IPS-18a (cell line): Measurements from ENCODE around the gene NFATC1.

Source experiments
- H3K27ac ChIP-seq: one replicate; pipeline ENCODE4 v1.5.1; 2013; ENCODE audit warnings: low read length
- H3K27me3 ChIP-seq: one replicate; pipeline ENCODE4 v1.6.1; 2013; ENCODE audit warnings: mild to moderate bottlenecking, low read length; ENCODE audit not compliant: control insufficient read depth, insufficient read depth
- H3K36me3 ChIP-seq: one replicate; pipeline ENCODE4 v1.6.1; 2013; ENCODE audit warnings: low read depth, low read length; ENCODE audit not compliant: control insufficient read depth
- H3K4me1 ChIP-seq: one replicate; pipeline ENCODE4 v1.6.1; 2013; ENCODE audit warnings: low read depth, low read length; ENCODE audit not compliant: control insufficient read depth
- H3K4me3 ChIP-seq: one replicate; pipeline ENCODE4 v1.5.1; 2013; ENCODE audit warnings: low read length
- H3K9ac ChIP-seq: one replicate; pipeline ENCODE4 v1.6.1; 2013; ENCODE audit warnings: mild to moderate bottlenecking, low read length, moderate library complexity
- H3K9me3 ChIP-seq: one replicate; pipeline ENCODE4 v1.6.1; 2013; ENCODE audit warnings: low read depth, low read length; ENCODE audit not compliant: control insufficient read depth

Gene NFATC1

DNA sequence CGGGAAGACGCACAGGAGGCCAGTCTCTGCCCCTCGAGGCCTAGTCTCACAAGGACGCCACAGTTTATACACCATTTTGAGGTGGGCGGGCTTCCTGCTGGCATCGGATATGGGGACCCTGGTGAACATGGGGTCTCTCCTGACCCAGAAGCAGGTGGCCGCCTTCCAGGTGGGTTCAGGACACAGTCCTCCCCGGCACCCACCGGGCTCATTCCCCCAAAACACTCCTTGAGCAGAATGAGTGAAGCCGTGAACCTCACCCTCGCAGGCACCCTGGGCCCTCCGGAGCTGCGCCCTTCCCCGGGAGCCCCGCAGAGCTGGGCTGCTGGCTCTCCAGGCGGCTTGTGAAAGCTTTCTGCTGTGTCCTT, 6.5 kb downstream of the NFATC1 start:
- H3K9me3 ChIP-seq, result no peaks in the 10 kb centered on the region
- no peak overlapping the region for H3K4me3 ChIP-seq
- H3K27me3 ChIP-seq, result peaks cover 32% of the 10 kb centered on the region
- H3K9ac ChIP-seq, result no peak overlapping the region
- H3K36me3 ChIP-seq, result no peaks in the 10 kb centered on the region
- H3K27ac ChIP-seq, result no peak overlapping the region
- peaks cover 3% of the 10 kb centered on the region for H3K4me1 ChIP-seq

DNA sequence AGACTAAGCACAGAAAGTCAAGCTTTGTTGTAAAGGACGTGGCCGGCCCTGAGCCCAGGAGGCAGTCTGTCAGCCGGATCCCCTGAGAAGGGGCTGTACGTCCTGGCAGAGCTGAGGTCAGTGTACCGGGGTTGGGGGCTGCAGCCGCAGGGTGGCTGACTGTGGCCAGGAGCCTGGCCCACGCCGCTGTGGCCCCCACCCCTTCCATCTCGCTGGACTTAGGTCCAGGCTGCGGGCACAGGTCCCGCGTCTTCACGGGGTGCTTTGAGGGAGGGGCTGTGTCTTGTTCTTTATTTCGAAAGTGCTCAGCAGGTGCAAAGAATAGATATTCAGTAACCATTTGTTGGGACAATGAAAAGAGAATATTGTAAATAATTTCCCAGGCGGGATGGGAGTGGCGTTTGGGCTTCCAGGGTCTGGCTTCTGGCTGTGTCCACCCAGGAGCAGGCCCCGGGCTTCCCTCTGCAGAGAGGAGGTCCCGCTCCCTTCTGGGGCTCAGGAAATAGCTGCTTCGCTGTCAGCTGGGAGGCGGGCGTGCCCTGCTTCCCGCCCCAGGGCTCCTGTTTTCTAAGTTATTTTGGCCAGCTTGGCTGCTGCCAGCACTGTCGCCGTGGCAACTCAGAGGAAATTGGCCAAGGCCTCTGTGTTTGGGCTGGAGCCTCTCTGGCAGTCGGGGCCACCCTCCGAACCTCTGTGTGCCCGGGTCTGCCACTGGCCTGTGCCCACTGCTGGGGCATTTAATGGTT, 7.4 kb downstream of the NFATC1 start:
- peaks cover 5% of the 10 kb centered on the region for H3K4me1 ChIP-seq
- H3K27ac ChIP-seq, result no peak overlapping the region
- peaks cover 22% of the 10 kb centered on the region for H3K27me3 ChIP-seq
- no peaks in the 10 kb centered on the region for H3K36me3 ChIP-seq
- H3K4me3 ChIP-seq, result no peak overlapping the region
- no peaks in the 10 kb centered on the region for H3K9me3 ChIP-seq
- no peak overlapping the region for H3K9ac ChIP-seq

DNA sequence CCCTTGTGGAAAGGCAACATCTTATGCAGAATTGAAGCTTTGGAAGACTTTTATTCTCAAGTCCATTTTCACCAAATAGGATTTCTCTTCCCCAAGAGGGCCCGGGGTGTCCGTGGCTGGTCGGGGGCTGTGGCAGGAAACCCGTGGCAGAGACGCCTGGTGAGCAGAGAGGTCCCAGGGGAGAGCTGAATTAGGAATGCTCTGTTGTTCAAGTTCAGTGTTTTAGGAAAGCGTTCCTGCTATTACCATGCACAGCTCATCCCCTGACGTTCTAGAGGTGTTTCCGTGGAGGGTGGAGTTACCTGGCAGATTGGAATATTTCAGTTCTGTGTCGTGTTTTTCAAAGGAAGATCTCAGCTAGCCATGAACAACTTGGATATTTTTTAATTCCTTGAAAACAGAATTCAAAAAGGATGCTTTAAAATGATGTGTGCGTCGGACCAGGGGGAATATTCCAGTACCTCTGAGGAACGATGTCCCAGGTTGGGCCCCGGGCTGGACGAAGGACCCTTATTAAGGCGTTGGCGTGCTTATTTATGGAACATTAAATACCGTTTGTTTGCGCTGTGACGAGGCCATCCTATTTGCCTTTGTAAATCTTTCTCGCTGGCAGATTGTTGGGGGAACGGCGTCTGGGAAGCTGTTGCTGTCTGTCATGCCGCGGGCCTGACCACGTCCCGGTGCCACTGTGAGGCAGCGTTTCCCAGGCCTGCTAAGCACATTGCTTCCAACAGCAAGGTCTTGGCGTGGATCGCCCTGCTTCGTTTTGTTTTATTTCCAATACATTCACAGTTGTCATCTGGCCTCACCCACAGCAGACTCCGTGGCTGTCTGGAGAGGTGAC, 8.2 kb downstream of the NFATC1 start:
- no peaks in the 10 kb centered on the region for H3K9me3 ChIP-seq
- H3K27me3 ChIP-seq, result peaks cover 14% of the 10 kb centered on the region
- no peak overlapping the region for H3K27ac ChIP-seq
- peaks cover 6% of the 10 kb centered on the region for H3K4me1 ChIP-seq
- no peaks in the 10 kb centered on the region for H3K36me3 ChIP-seq
- no peak overlapping the region for H3K4me3 ChIP-seq
- H3K9ac ChIP-seq, result no peak overlapping the region

DNA sequence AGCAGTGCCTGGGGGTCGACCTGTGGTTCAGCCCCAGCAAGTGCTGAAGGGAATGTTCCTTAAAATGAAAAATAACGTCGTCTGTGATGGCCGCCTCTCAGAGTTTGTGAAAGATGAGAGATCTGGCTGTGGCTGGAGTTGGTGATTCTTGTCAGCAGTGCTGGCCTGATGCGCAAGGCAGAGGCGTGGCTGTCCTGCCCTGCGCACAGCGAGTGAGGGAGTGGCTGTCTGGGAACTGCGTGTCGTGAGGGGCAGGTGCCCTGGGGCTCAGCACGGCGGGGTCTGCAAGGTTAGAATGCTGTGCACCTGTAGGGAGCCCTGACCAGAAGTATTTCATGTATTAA, 8.8 kb downstream of the NFATC1 start:
- no peaks in the 10 kb centered on the region for H3K9me3 ChIP-seq
- H3K4me3 ChIP-seq, result no peak overlapping the region
- no peak overlapping the region for H3K9ac ChIP-seq
- no peak overlapping the region for H3K27ac ChIP-seq
- no peaks in the 10 kb centered on the region for H3K36me3 ChIP-seq
- peaks cover 6% of the 10 kb centered on the region for H3K4me1 ChIP-seq
- peaks cover 9% of the 10 kb centered on the region for H3K27me3 ChIP-seq

DNA sequence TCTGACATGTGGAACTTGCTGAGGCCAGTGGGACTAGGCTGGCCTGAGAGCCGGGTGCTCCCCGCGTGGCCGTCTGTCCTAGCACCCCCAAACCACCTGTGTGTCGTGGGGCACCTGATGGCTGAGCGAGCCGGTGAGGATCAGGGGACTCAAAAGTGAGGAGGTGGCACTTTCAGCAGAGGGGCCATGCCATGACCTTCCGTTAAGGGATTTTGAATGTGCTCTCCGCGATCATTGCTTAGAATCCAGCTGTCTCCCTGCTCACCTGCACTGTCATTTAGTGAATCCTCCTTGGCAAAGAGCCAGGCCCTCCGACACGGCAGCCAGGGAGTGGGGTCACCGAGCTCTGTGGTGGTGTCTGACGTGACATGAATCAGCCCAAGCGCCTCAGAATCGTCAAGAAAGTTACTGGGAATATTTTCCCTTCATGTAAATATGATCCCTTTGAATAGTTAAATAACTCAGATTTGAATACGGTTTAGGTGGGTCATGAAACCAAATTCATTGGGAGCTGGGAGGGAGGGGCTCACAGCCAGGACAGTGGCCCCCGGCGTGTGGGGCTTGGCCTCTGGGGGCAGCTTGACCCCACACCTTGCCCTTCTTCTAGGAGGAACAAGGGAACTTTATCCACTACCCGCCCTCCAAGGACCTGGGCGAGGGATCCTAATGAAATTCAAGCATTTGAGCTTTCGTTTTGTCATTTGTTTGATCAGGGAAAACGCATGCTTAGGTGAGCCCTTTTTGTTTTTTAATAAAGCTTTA, 9.5 kb downstream of the NFATC1 start:
- Histone ChIP-seq H3K4me1 (peaks cover 6% of the 10 kb centered on the region), H3K27ac (no peak overlapping the region), H3K9me3 (no peaks in the 10 kb centered on the region), H3K9ac (no peak overlapping the region), H3K4me3 (no peak overlapping the region), H3K36me3 (no peaks in the 10 kb centered on the region), H3K27me3 (peaks cover 4% of the 10 kb centered on the region)

DNA sequence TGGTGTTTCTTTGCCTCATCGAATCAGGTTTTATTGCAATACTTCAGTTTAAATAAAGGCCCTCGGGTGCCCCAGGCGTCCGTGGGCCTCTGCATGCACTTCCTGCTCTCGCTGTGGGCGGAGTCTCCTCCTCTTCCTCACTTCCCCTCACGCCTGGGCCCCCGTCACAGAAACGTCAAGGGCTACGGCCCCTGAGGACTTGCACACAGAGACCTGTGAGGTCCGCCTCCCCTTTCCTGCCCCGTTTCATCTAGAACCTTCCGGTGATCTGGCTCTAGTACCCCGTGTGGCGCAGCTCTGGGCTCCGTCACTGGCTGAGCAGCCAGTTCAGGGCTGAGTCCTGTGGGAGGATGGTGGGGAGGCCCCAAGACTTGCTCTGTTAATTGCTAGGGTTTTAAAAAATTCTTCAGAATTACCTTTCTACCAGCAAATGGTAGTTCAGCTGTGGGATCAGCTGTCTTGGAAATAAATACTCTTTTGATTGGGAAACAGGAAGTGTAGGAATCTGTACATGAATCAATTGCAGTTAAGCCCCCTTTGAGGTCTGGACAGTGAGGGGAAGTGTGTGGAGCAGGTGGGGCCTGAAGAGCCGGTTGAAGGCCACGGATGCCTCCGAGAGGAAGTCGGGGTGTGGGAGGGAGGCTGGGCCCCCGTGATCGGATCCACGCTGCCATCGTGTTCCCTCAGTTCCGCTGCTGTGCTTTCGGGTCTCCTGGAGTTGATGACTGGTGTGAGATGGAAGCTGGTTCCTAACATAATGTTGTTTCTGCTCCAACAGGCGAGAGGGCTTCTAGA, 10.2 kb downstream of the NFATC1 start:
- Histone ChIP-seq H3K4me1 (peaks cover 6% of the 10 kb centered on the region), H3K4me3 (no peak overlapping the region), H3K27me3 (peaks cover 4% of the 10 kb centered on the region), H3K27ac (no peak overlapping the region), H3K9me3 (no peaks in the 10 kb centered on the region), H3K9ac (no peak overlapping the region), H3K36me3 (no peaks in the 10 kb centered on the region)

DNA sequence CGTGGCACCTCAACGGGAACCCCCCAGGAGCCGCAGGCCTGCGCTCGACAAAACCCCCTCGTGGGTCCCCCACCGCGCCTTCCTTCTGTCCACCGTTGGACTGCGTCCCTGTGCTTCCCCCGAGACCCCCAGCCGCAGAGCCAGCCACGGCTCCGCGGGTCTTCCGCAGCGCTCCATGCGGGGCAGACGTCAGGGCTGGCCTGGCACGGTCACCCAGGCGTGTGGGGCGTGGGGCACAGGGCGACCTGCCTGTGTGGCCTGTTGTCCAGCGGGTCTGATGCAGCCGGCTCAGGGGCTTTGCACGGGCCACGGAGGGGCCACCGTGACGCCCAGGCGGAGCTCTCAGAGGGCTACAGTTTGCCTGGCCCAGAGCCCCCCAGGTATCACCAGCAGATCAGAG, 11.0 kb downstream of the NFATC1 start:
- peaks cover under 1% of the 10 kb centered on the region for H3K27me3 ChIP-seq
- H3K4me1 ChIP-seq, result peaks cover 6% of the 10 kb centered on the region
- no peak overlapping the region for H3K4me3 ChIP-seq
- no peak overlapping the region for H3K9ac ChIP-seq
- H3K9me3 ChIP-seq, result no peaks in the 10 kb centered on the region
- no peaks in the 10 kb centered on the region for H3K36me3 ChIP-seq
- H3K27ac ChIP-seq, result no peak overlapping the region

DNA sequence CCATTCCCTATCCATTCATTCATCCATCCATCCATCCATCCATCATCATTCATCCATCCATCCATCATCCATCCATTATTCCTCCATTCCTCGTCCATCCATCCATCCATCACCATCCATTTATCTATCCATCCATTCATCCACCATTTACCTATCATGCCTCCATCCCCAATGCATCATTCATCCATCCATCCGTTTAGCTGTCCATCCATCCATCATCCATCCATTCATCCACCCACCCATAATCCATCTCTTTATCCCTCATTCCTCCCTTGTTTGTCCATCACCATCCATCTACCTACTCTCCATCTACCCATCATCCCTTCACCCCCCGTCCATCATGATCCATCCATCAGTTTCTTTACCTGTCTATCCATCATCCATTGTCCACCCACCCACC, 13.6 kb downstream of the NFATC1 start:
- no peaks in the 10 kb centered on the region for H3K27me3 ChIP-seq
- H3K36me3 ChIP-seq, result no peaks in the 10 kb centered on the region
- H3K27ac ChIP-seq, result no peak overlapping the region
- peaks cover 6% of the 10 kb centered on the region for H3K4me1 ChIP-seq
- H3K4me3 ChIP-seq, result no peak overlapping the region
- no peaks in the 10 kb centered on the region for H3K9me3 ChIP-seq
- H3K9ac ChIP-seq, result no peak overlapping the region

DNA sequence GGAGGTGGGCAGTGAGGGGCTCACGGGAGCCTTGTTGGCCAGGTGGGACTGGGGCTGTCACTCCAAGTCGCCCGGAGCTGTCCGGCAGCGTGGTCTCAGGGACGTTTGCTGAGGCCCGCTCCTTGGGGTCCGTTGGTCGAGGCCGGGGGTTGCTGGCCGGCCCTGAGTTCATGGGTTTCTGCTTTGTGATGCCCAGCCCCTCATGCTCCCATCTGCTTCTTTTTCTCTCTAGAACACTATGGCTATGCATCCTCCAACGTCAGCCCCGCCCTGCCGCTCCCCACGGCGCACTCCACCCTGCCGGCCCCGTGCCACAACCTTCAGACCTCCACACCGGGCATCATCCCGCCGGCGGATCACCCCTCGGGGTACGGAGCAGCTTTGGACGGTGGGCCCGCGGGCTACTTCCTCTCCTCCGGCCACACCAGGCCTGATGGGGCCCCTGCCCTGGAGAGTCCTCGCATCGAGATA, 14.5 kb downstream of the NFATC1 start:
- peaks cover 6% of the 10 kb centered on the region for H3K4me1 ChIP-seq
- no peak overlapping the region for H3K27ac ChIP-seq
- H3K9ac ChIP-seq, result no peak overlapping the region
- H3K27me3 ChIP-seq, result no peaks in the 10 kb centered on the region
- H3K36me3 ChIP-seq, result no peaks in the 10 kb centered on the region
- no peaks in the 10 kb centered on the region for H3K9me3 ChIP-seq
- H3K4me3 ChIP-seq, result no peak overlapping the region

DNA sequence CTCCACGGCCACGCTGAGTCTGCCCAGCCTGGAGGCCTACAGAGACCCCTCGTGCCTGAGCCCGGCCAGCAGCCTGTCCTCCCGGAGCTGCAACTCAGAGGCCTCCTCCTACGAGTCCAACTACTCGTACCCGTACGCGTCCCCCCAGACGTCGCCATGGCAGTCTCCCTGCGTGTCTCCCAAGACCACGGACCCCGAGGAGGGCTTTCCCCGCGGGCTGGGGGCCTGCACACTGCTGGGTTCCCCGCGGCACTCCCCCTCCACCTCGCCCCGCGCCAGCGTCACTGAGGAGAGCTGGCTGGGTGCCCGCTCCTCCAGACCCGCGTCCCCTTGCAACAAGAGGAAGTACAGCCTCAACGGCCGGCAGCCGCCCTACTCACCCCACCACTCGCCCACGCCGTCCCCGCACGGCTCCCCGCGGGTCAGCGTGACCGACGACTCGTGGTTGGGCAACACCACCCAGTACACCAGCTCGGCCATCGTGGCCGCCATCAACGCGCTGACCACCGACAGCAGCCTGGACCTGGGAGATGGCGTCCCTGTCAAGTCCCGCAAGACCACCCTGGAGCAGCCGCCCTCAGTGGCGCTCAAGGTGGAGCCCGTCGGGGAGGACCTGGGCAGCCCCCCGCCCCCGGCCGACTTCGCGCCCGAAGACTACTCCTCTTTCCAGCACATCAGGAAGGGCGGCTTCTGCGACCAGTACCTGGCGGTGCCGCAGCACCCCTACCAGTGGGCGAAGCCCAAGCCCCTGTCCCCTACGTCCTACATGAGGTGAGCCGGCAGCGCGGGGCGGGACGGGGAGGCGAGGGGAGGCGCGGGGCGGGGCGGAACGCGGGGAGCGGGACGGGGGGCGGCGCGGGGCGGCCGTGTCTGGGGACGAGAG, 15.2 kb downstream of the NFATC1 start:
- Histone ChIP-seq H3K4me3 (no peak overlapping the region), H3K27me3 (no peaks in the 10 kb centered on the region), H3K9me3 (no peaks in the 10 kb centered on the region), H3K36me3 (no peaks in the 10 kb centered on the region), H3K4me1 (peaks cover 6% of the 10 kb centered on the region), H3K9ac (no peak overlapping the region), H3K27ac (no peak overlapping the region)
